WI38 (cell line): ENCODE data around the gene PMAIP1.

Experiments
- H3K4me3 ChIP-seq: 2 replicates; pipeline ENCODE4 v1.5.1; 2011; ENCODE audit warnings: low read depth, mild to moderate bottlenecking, control low read depth, low read length
- TF ChIP-seq, protein P1 (sequence below): IDR thresholded peaks from 2 replicates; pipeline ENCODE4 v1.5.1; 2012; ENCODE audit warnings: low read depth, mild to moderate bottlenecking, control low read depth, low read length

Gene PMAIP1

DNA sequence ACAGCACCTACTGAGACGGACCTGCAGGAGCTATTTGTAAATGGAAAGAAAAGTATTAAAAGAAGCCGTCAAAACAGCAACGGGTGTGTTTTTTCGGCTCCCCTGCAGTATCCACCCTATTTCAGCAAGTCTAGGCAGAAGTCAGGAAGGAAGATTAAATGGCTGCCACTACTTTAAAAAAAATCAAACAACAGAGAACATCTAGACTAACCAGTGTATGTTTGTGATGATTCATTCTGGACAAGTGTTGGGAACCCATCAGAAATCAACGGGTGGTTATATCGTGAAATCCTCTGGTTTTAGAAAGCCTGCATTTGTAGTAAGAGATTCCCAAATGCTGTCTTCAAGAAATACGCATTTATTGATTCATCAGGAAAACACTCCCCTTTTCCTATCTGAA lies 9.0 kb downstream of the PMAIP1 start:
- peak overlapping the region; percentile 24 for H3K4me3 ChIP-seq
- TF ChIP-seq, protein P1, sequence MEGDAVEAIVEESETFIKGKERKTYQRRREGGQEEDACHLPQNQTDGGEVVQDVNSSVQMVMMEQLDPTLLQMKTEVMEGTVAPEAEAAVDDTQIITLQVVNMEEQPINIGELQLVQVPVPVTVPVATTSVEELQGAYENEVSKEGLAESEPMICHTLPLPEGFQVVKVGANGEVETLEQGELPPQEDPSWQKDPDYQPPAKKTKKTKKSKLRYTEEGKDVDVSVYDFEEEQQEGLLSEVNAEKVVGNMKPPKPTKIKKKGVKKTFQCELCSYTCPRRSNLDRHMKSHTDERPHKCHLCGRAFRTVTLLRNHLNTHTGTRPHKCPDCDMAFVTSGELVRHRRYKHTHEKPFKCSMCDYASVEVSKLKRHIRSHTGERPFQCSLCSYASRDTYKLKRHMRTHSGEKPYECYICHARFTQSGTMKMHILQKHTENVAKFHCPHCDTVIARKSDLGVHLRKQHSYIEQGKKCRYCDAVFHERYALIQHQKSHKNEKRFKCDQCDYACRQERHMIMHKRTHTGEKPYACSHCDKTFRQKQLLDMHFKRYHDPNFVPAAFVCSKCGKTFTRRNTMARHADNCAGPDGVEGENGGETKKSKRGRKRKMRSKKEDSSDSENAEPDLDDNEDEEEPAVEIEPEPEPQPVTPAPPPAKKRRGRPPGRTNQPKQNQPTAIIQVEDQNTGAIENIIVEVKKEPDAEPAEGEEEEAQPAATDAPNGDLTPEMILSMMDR: no peak

DNA sequence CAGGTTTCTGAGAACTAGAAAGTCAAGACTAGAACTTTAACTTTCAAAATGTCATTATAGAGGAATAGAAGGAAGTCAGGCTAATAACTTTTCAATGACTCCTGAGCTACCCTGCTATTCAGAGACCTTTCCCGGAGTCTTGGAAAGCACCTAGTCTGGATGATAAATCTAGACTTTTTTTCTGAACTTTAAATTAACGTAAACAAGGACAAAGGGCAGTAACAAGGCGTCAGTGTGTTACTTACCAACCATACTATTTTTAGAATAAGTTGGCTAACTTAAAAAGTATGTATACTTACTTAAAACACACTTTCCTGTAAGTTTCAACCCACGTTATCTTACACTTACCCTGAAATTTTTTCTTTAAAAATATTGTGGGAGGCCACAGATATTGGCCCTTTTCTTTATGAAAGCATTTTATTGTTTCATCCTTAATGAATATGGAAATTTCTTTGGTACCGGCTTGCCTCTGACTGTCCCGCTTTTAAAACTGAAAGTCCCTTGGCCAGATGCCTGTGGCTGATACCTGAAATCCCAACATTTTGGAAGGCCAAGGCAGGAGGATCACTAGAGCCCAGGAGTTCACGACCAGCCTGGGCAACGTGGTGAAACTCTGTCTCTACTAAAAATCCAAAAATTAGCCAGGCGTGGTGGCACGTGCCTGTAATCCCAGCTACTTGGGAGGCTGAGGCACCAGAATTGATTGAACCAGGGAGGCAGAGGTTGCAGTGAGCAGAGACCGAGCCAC lies 9.7 kb downstream of the PMAIP1 start:
- peak overlapping the region; percentile 24 for H3K4me3 ChIP-seq
- TF ChIP-seq, protein P1: no peak

DNA sequence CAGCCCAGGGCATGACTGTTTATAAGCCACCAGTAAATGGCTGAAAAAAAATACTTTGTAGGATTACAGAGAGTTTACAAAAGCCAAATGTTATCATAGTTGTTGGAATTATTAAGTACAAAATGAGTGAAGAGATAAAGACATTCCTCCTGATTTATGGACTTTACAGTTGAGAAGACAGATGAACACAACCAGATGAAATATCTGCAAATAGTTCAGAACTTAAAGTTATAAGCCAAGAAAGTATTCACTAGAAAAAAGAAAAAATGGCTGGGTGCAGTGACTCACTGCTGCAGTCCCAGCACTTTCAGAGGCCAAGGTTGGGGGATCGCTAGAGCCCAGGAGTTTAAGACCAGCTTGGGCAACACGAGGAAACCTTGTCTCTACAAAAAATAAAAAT lies 11.2 kb downstream of the PMAIP1 start:
- TF ChIP-seq, protein P1: no peak
- no peak overlapping the region for H3K4me3 ChIP-seq

DNA sequence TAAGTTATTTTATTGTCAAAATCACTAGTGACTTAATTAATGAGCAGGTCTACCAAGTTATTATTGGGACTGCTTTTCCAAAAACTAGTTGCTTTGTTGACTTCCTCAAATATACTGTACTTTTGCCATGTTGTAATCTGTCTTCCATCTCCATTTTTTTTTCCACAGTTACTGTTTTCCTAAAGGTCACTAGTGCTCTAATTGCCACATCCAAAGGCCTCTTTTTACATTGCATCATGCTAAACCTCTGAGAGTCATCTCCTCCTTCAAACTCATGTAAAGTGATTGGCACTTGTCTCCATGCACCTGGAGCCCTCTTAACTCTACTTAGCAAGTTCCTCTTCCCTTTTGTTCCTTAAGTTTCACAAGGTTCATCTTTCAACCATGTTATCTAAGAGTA lies 11.8 kb downstream of the PMAIP1 start:
- TF ChIP-seq, protein P1: no peak
- no peak overlapping the region for H3K4me3 ChIP-seq

DNA sequence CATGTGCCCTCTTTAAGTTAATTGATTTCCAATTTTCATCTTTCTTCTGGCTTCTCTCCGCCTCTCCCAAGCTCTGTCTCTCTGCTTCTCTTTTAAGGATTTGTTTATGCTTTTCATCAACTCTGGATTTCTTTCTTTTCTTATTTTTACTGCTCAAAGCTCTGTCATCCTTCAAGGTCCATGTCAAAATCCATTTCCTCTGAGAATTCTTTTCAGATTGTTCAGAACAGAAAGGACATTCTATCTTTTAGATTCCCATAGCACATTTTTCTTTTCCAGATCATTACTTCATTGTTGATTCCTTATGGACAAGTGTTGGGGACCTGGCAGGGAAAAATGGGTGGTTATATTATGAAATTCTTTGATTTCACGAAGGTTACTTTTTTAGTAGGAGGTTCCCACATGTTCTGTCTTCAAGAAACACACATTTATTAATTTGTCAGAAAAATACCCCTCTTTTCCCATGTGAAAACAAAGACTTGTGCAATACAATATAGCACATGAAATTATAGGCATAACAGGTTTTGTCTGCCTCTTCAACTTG lies 12.3 kb downstream of the PMAIP1 start:
- TF ChIP-seq, protein P1: no peak
- no peak overlapping the region for H3K4me3 ChIP-seq

DNA sequence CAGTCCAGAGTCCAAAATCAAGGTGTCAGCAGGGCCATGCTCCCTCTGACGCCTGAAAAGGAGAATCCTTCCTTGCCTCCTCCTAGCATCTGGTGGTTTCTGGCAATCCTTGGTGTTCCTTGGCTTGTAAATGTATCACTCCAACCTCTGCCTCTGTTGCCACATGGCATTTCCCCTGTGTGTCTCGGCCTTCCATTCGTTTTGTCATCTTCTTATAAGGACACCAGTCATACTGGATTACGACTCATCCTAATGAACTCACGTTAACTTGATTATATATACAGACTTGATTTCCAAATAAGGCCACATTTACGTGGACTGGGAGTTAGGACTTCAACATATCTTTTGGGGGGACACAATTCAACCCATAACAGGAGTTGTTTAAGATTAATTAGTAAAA lies 15.8 kb downstream of the PMAIP1 start:
- no peak overlapping the region for H3K4me3 ChIP-seq
- TF ChIP-seq, protein P1: no peak

DNA sequence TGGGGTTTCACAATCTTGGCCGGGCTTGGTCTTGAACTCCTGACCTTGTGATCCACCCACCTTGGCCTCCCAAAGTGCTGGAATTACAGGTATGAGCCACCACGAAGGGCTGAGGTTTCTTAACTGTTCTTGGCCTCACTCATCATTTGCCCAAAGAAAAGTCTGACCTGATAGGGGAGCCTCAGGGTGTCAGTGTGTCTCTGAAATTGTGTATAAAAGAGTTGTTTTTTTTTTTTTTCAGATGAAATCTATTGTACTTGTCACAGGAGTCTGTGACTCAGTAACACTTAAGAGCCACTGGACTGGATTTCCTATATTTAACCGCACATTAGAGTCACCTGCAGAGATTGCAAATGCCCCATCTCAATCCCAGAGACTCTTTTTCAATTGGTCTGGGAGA lies 16.9 kb downstream of the PMAIP1 start:
- TF ChIP-seq, protein P1: no peak
- no peak overlapping the region for H3K4me3 ChIP-seq
